ENCODE data around the gene ZNF618. TPM values are rescaled to one million over a fixed set of nuclear protein-coding genes. Genes with fewer than 3 reads are reported as not detected.

The ZNF618 gene
- total RNA-seq, 1 donor from 2014 or later = 3.9 TPM

DNA sequence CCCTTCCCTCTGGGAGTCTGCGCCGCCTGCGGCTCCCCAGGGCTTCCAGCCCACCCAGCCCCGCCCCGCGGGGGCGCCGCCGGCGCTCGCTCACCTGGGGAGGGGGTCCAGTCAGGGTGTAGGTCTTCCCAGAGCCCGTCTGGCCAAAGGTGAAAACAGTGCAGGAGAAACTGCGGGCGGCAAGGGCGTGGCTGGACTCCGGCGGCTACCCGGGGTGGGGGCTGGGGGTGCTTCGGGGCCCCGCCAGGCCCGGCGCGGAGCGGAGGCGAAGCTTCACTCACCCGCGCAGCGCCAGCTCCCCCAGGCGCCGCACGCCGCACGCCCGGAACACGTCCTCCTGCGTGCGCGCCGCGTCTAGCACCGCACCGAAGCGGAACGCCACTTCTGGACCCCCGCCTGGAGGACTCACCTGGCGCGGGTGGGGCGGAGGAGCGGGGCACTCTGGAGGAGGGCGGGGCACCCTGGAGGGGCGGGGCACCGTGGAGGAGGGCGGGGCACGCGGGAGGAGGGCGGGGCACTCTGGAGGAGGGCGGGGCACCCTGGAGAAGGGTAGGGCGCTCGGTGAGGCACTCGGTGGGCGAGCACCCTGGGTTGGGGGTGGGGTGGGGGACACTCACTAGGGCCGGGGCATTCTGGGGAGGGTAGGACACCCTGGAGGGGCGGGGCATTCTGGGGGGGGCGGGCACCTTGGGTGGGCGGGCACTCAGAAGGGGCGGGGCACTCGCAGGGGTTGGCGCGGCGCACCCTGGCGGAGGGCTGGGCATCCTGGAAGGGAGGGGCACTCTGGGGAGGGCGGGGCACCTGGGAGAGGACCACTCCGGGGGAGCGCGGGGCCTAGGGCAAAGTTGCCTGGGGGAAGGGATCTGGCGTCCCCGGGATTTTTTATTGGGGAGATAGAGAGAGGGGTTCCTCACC is 222.2 kb downstream of the ZNF618 start:
- peak overlapping the region; percentile 79 for H3K4me3 ChIP-seq (ENCODE audit: low read depth, low read length)
- TF ChIP-seq, protein P1, sequence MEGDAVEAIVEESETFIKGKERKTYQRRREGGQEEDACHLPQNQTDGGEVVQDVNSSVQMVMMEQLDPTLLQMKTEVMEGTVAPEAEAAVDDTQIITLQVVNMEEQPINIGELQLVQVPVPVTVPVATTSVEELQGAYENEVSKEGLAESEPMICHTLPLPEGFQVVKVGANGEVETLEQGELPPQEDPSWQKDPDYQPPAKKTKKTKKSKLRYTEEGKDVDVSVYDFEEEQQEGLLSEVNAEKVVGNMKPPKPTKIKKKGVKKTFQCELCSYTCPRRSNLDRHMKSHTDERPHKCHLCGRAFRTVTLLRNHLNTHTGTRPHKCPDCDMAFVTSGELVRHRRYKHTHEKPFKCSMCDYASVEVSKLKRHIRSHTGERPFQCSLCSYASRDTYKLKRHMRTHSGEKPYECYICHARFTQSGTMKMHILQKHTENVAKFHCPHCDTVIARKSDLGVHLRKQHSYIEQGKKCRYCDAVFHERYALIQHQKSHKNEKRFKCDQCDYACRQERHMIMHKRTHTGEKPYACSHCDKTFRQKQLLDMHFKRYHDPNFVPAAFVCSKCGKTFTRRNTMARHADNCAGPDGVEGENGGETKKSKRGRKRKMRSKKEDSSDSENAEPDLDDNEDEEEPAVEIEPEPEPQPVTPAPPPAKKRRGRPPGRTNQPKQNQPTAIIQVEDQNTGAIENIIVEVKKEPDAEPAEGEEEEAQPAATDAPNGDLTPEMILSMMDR (conservative IDR thresholded peaks at IDR 0.05; ENCODE audit: low read depth, low read length) = peak; percentile 11
- no peak for DNase-seq (ENCODE audit: low read depth)

DNA sequence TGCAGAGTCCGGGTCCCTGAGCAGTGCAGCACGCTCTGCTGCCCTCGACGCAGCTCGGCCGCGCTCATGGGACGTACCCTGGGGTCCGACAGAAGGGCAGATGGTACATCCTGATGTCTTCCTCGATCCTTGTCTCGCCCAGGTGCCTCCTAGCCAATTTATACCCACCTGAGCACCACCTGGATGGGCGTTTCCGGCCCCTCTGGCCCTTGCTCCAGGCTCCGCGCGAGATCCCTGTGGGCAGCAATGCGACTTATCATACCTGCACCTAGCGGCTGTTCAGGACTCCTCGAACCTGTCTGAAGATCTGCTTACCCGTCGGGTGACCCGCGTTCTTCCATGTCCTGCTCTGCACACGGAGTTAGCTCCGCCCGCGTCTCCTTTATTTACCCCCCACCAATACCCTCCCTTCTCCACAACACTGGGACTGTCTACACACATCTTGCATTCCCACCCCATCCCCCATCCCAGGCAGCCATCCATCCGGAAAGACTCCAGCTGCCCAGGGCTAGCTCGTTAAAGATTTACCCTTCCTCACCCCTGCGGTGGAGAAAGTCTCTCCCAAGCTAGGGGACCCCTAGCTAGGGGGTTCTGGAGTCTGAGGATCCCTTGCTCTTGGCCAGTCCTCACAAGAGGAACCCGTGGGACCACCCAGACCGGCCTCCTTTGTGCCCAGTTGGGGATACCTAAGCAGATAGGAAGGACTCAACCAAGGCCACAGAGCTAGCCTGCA is 223.0 kb downstream of the ZNF618 start, which contains the start of gene KIF12:
KIF12 (minus strand) TSS at position 357 of the 733 bp plus-strand sequence; CDS start at position 341, 16 bp downstream.
- TF ChIP-seq, protein P1 (conservative IDR thresholded peaks at IDR 0.05; ENCODE audit: low read depth, low read length) = peak; percentile 2
- peak within 1 kb of the TSS; percentile 79 for H3K4me3 ChIP-seq (ENCODE audit: low read depth, low read length)
- peak; percentile 82 for DNase-seq (ENCODE audit: low read depth)

- TF ChIP-seq, protein P1 (conservative IDR thresholded peaks at IDR 0.05; ENCODE audit: low read depth, low read length) = no peak
- no peak for DNase-seq (ENCODE audit: low read depth)
- H3K4me3 ChIP-seq (ENCODE audit: low read depth, low read length) = peak overlapping the region; percentile 79
Measured at GRCh38 chr9:114099669-114100270, 223.7 kb downstream of the ZNF618 start.

DNA sequence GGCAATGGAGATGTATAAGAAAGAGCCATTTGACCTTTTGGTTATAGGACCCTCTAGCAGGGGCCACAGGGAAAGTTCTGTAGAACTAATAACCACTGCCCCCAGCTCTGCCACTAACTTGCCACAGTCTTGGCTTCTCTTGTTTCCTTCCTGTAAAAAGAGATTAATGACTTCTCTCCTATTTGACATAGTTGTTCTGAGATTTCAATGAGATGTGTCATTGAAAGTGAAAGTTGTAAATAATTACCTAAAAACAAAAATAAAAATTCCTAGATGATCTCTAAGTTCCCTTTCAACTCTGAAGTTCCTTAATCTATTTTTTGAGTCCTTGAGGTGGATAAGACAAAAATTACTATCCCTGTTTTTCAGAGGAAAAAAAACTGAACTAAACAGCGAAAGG is 224.4 kb downstream of the ZNF618 start:
- no peak for DNase-seq (ENCODE audit: low read depth)
- TF ChIP-seq, protein P1 (conservative IDR thresholded peaks at IDR 0.05; ENCODE audit: low read depth, low read length) = no peak
- no peak overlapping the region for H3K4me3 ChIP-seq (ENCODE audit: low read depth, low read length)

GRCh38 chr9:114102484-114102883 is 226.4 kb downstream of the ZNF618 start:
- TF ChIP-seq, protein P1 (conservative IDR thresholded peaks at IDR 0.05; ENCODE audit: low read depth, low read length) = no peak
- no peak overlapping the region for H3K4me3 ChIP-seq (ENCODE audit: low read depth, low read length)
- no peak for DNase-seq (ENCODE audit: low read depth)

- DNase-seq (ENCODE audit: low read depth) = no peak
- H3K4me3 ChIP-seq (ENCODE audit: low read depth, low read length) = no peak overlapping the region
- TF ChIP-seq, protein P1 (conservative IDR thresholded peaks at IDR 0.05; ENCODE audit: low read depth, low read length) = no peak
Measured at GRCh38 chr9:114105236-114105635, 229.1 kb downstream of the ZNF618 start.

Other genes starting within 250 kb of the ZNF618 start
- gene AMBP, start 202.0 kb downstream of the ZNF618 start, total RNA-seq = not detected in 2 replicates
- gene KIF12, start 223.0 kb downstream of the ZNF618 start, total RNA-seq = 13.5 and 39.3 TPM in 2 replicates

Data from epithelial cell of proximal tubule (primary cell).